IgD-negative memory B cell (primary cell): ENCODE results near the gene RPS17. TPM values are rescaled to one million over a fixed set of nuclear protein-coding genes. Genes with fewer than 3 reads are reported as not detected.
"Not testable (repeated sequence)": the region's sequence is repeated elsewhere in the genome, so short reads cannot be mapped to it uniquely, and the experiment has no call there.

Source experiments
- H3K27ac Mint-ChIP-seq, 3 donors: one replicate each; pipeline ENCODE4 v1.8.0; 2020 to 2022; ENCODE audit warnings: mild to moderate bottlenecking in 3 of 3, mixed read lengths in 3 of 3, moderate library complexity in 1 of 3
- H3K27me3 Mint-ChIP-seq: one replicate; pipeline ENCODE4 v1.8.0; 2021; ENCODE audit warnings: mixed read lengths
- H3K36me3 Mint-ChIP-seq: one replicate; pipeline ENCODE4 v1.8.0; 2020; ENCODE audit warnings: mild to moderate bottlenecking, mixed read lengths
- H3K4me1 Mint-ChIP-seq, 3 donors: one replicate each; pipeline ENCODE4 v1.8.0; 2020 to 2022; ENCODE audit warnings: mixed read lengths in 3 of 3, mild to moderate bottlenecking in 1 of 3
- H3K4me3 Mint-ChIP-seq, 4 donors: one replicate each; pipeline ENCODE4 v1.8.0; 2020 to 2022; ENCODE audit warnings: mild to moderate bottlenecking in 4 of 4, mixed read lengths in 4 of 4, moderate library complexity in 3 of 4
- H3K9me3 Mint-ChIP-seq, 3 donors: one replicate each; pipeline ENCODE4 v1.8.0; 2020 to 2021; ENCODE audit warnings: mixed read lengths in 3 of 3, mild to moderate bottlenecking in 1 of 3
- polyA plus RNA-seq: library from polyadenylated mRNA; unstranded; fragments of 300-500 nt; fragmentation: Illumina TruSeq; gene quantifications from one replicate; pipeline ENCODE4 v1.2.3, GENCODE V29; 2021

Gene RPS17
- polyA plus RNA-seq, 1 donor from 2014 or later: 1,332 TPM

DNA sequence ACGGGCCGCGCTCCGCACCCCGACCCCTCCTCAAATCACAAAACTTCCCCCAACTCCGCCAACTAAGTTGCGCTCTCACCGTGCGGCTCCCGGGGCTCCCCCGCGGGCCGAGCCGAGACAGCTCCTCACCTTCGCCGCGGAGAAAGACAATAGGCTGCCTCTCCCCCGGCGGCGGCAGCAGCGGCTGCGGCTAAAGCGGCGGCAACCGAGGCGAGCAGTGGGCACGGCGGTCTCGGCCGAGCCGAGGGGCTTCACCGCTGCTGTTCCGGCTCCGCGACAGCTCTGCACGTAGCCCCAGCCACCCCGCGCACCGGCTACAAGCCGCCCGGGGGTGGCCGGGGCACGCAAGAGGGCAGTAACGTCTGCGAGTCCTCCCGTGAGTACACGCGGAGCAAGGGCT, 26.7 kb downstream of the RPS17 start:
- H3K27ac Mint-ChIP-seq, H3K36me3 Mint-ChIP-seq, H3K9me3 Mint-ChIP-seq, H3K4me1 Mint-ChIP-seq, H3K4me3 Mint-ChIP-seq, H3K27me3 Mint-ChIP-seq: not testable (repeated sequence)

- H3K9me3 Mint-ChIP-seq, H3K27me3 Mint-ChIP-seq, H3K27ac Mint-ChIP-seq, H3K4me1 Mint-ChIP-seq, H3K36me3 Mint-ChIP-seq: not testable (repeated sequence)
- H3K4me3 Mint-ChIP-seq: peak overlapping the region in 1 of 4 donors; percentile 19
Observed at GRCh38 chr15:82507693-82508092, 32.6 kb downstream of the RPS17 start.

DNA sequence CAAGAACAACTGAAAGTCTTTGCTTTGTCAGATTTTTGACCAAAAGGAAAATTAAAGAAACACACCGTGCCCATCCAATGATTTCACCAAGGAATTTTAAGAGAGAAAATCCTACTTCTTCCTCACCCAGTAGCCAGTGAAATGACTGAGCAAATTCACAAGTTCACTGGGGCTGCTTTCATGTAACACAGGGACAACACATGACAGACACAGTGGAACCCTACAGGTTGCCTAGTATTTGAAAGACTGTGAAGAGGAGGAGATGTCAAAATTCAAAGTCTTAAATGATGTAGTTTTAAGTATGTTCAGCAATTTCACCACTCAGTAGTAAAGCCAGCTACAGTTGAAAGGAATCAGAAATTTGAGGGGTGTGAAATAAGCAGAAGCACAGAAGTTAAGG, 33.2 kb downstream of the RPS17 start:
- H3K36me3 Mint-ChIP-seq, H3K27me3 Mint-ChIP-seq, H3K4me3 Mint-ChIP-seq, H3K4me1 Mint-ChIP-seq, H3K9me3 Mint-ChIP-seq, H3K27ac Mint-ChIP-seq: not testable (repeated sequence)

DNA sequence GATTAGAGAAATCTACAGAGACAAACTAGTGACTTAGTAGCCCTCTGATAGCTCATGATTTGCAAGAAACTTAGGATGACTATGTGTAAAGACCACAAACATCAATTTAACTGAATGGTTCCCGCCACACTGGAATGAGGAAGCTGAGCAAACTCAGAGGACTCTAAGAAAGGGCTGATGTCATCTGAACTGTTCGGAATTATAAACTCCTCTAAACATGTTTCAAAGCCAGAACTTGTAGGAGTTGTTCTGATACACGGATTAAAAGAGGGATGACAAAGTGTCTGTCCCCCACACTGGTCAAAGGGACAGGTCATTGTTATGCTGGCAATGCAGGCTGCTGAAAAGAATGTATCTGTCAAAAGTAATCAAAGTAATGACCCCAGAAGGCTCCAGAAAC, 34.4 kb downstream of the RPS17 start:
- H3K4me1 Mint-ChIP-seq, H3K27ac Mint-ChIP-seq, H3K4me3 Mint-ChIP-seq, H3K27me3 Mint-ChIP-seq, H3K36me3 Mint-ChIP-seq, H3K9me3 Mint-ChIP-seq: not testable (repeated sequence)

DNA sequence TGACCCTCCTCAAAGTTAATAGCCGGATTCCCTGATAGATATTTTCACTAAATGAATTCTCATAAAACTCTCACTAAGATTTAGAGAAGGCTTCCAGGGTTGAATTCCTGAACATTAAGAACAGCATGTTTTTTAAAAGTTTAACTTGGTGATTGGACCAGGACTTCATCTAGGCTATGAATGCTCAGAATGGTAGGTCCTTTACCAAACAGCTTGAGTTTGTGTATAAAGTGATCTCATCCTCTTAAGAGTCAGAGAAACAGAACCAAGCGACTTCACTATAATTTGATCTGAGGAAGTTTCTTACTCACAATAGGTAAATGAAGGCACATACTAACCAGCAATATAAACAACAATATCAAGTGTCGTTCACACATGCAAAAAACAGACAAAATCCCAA, 36.2 kb downstream of the RPS17 start:
- H3K36me3 Mint-ChIP-seq, H3K4me3 Mint-ChIP-seq, H3K9me3 Mint-ChIP-seq, H3K4me1 Mint-ChIP-seq, H3K27ac Mint-ChIP-seq, H3K27me3 Mint-ChIP-seq: not testable (repeated sequence)

DNA sequence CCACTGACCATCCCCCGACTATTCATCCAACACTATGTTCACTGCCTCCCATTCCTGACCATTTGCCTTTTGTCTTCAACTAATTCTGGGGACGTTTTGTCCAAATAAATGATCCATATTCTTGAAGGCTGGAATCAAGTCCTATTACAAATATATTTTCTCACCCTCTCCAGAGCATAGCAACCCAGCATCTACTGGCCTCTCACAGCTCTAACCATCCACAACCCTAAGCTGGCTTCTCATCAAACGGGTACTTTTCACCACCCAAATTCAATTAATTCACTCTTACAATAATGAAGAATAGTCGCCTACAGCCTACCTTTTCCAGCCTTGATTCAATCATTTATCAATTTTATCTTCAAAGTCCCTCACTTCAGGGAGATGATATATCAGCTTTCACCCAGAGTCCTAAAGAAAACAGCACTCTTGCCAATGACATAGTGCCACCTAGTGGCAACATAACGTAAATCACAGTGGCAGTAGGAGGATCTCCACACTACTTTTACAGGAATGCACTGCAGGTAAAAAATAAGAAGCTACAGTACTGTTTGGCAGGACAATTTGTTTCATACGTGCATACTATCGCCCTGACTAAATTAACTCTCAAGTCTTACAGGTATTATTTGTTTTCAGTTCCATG, 37.4 kb downstream of the RPS17 start:
- not testable (repeated sequence) for H3K4me1 Mint-ChIP-seq, H3K9me3 Mint-ChIP-seq, H3K36me3 Mint-ChIP-seq, H3K27ac Mint-ChIP-seq, H3K4me3 Mint-ChIP-seq, H3K27me3 Mint-ChIP-seq

DNA sequence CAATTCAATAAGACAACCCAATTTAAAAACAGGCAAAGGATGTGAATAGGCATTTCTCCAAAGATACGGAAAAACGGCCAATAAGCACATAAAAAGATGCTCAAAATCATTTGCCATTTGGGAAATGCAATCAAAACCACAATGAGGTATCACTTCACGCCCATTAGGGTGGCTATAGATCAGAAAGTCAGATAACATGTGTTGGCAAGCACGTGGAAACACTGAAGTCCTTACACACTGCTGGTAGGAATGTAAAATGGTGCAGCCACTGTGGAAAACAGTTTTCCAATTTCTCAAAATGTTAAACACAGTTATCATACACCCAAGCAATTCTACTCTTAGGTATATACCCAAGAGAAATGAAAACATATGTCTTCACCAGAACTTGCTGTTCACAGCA, 39.5 kb downstream of the RPS17 start:
- H3K9me3 Mint-ChIP-seq, H3K36me3 Mint-ChIP-seq, H3K27ac Mint-ChIP-seq, H3K4me1 Mint-ChIP-seq, H3K4me3 Mint-ChIP-seq, H3K27me3 Mint-ChIP-seq: not testable (repeated sequence)

DNA sequence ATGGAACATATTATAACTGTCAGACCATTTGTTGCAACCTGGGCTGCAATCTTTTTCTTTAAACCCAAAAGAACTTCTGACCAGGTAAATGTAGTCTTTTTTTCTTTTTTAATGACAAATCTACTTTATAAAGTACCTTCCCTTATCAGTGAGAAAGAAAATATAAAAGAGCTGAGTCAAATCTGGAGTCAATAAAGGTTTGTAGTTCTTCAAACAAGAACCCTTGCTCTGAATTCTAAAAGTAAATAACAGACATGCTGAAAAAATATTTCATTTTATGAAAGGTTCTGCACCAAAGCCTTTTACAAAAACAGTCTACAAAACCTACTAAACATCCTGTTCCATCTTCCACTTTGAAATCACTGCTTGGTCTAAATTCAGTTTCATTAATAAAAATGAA, 42.3 kb downstream of the RPS17 start:
- H3K36me3 Mint-ChIP-seq, H3K27ac Mint-ChIP-seq, H3K4me3 Mint-ChIP-seq, H3K4me1 Mint-ChIP-seq, H3K27me3 Mint-ChIP-seq, H3K9me3 Mint-ChIP-seq: not testable (repeated sequence)

- not testable (repeated sequence) for H3K9me3 Mint-ChIP-seq, H3K27me3 Mint-ChIP-seq, H3K27ac Mint-ChIP-seq, H3K36me3 Mint-ChIP-seq, H3K4me3 Mint-ChIP-seq, H3K4me1 Mint-ChIP-seq
Observed at GRCh38 chr15:82488250-82488649, 52.0 kb downstream of the RPS17 start.

- H3K27ac Mint-ChIP-seq, H3K27me3 Mint-ChIP-seq, H3K36me3 Mint-ChIP-seq, H3K4me3 Mint-ChIP-seq, H3K4me1 Mint-ChIP-seq, H3K9me3 Mint-ChIP-seq: not testable (repeated sequence)
Observed at GRCh38 chr15:82487045-82487444, 53.2 kb downstream of the RPS17 start.

Other genes starting within 250 kb of the RPS17 start
- 0.19 TPM for gene GOLGA6L10, start 191.0 kb downstream of the RPS17 start, polyA plus RNA-seq
- gene GOLGA6L9, start 110.6 kb downstream of the RPS17 start, polyA plus RNA-seq: 0.60 TPM
- 0.11 TPM for gene CPEB1, start 106.9 kb upstream of the RPS17 start, polyA plus RNA-seq
- gene AP3B2, start 169.4 kb upstream of the RPS17 start, polyA plus RNA-seq: 0.35 TPM